K562 (cell line): Measurements from ENCODE around the gene ADGRG1. TPM values are rescaled to one million over a fixed set of nuclear protein-coding genes. Genes with fewer than 3 reads are reported as not detected.
A peak's percentile ranks its signal among the peaks of the same experiment; 100 is the strongest.

Source experiments
- ATAC-seq: fragments of 200-7000 bp; cut with Tn5 transposase; 3 replicates; pipeline ENCODE4 v1.9.1; 2020; ENCODE audit warnings: moderate library complexity
- BruUV-seq: library from RNA; stranded (reverse); fragments of 400-500 nt; replicated peaks from 2 replicates; lab custom pipeline; 2021; lab: Mats Ljungman, UMichigan
- CTCF ChIA-PET: fragments of 300-600 bp; formaldehyde crosslinking; extraction: SDS; loops from one replicate; lab custom pipeline; 2021; ENCODE audit warnings: low intra/inter-chr PET ratio; lab: Yijun Ruan, JAX
- POLR2A ChIA-PET: fragments of 300-600, 350-650 bp; sonication (Branson Sonifier 250); formaldehyde crosslinking; extraction: SDS; loops from one replicate; lab custom pipeline; 2021; ENCODE audit warnings: antibody characterized with exemption, inconsistent platforms; lab: Yijun Ruan, JAX
- DNase-seq, 4 experiments: peaks; one replicate each; pipeline versions ENCODE4 v3.0.0 to v3.0.0-alpha.2; 2011 to 2018; ENCODE audit warnings: low spot score in 3 of 4, mixed read lengths in 3 of 4; ENCODE audit errors: extremely low read depth in 1 of 4
- FAIRE-seq: peaks from 2 replicates; lab custom pipeline; 2011; peaks lifted over from hg19 to GRCh38; lab: Jason Lieb, UNC
- H2AFZ ChIP-seq: 2 replicates; pipeline ENCODE4 v1.6.0; 2011; ENCODE audit warnings: low read depth, low read length, control low read depth, inconsistent platforms
- H3K27ac ChIP-seq: fragments of 200-600 bp; 3 replicates; pipeline ENCODE4 v1.8.0; 2011; ENCODE audit warnings: low read depth, mild to moderate bottlenecking, control low read depth, inconsistent platforms, low read length, moderate library complexity, mixed read lengths; ENCODE audit errors: extremely low read depth
- H3K27me3 ChIP-seq, 2 experiments: fragments of 300-600 bp in 1 of 2; 2 replicates in 1 of 2; 3 replicates in 1 of 2; pipeline versions ENCODE4 v1.6.0 to v1.8.0; 2011; ENCODE audit warnings: inconsistent platforms in 2 of 2, low read length in 2 of 2, mild to moderate bottlenecking in 1 of 2, mixed read lengths in 1 of 2, moderate library complexity in 1 of 2; ENCODE audit not compliant: control insufficient read depth in 2 of 2, insufficient read depth in 2 of 2
- H3K36me3 ChIP-seq: fragments of 300-600 bp; 3 replicates; pipeline ENCODE4 v1.8.0; 2011; ENCODE audit warnings: mild to moderate bottlenecking, low read length, inconsistent platforms; ENCODE audit not compliant: control insufficient read depth, insufficient read depth
- H3K4me1 ChIP-seq, 2 experiments: fragments of 200-600 bp in 1 of 2; replicated peaks in 1 of 2; 2 replicates in 1 of 2; 3 replicates in 1 of 2; pipeline versions ENCODE4 v1.5.1 to v1.8.0; 2011; ENCODE audit warnings: inconsistent platforms in 2 of 2, low read length in 2 of 2, mild to moderate bottlenecking in 1 of 2, mixed read lengths in 1 of 2, moderate library complexity in 1 of 2; ENCODE audit not compliant: control insufficient read depth in 2 of 2, insufficient read depth in 2 of 2
- H3K4me2 ChIP-seq: 2 replicates; pipeline ENCODE4 v1.6.1; 2011; ENCODE audit warnings: low read length, control low read depth, inconsistent platforms, mixed read lengths; ENCODE audit not compliant: insufficient read depth
- H3K4me3 ChIP-seq: fragments of 200-600 bp; sonication (generic), shearing (Covaris generic); 2 replicates; pipeline ENCODE4 v1.5.1; 2016; ENCODE audit warnings: control low read depth, inconsistent platforms
- H3K79me2 ChIP-seq: fragments of 200-600 bp; 3 replicates; pipeline ENCODE4 v1.8.0; 2011; ENCODE audit warnings: low read length, inconsistent platforms; ENCODE audit not compliant: control insufficient read depth, insufficient read depth
- H3K9ac ChIP-seq, 2 experiments: 2 replicates each; pipeline versions ENCODE4 v1.6.0 to v1.6.1; 2011; ENCODE audit warnings: low read depth in 2 of 2, low read length in 2 of 2, control low read depth in 1 of 2, inconsistent platforms in 1 of 2, mild to moderate bottlenecking in 1 of 2, mixed read lengths in 1 of 2; ENCODE audit not compliant: insufficient read depth in 1 of 2
- H3K9me1 ChIP-seq: one replicate; pipeline ENCODE4 v1.6.0; 2011; ENCODE audit warnings: inconsistent platforms, mild to moderate bottlenecking, low read length, moderate library complexity; ENCODE audit not compliant: control insufficient read depth, insufficient read depth
- H3K9me3 ChIP-seq: replicated peaks from 2 replicates; pipeline ENCODE4 v1.5.1; 2011; ENCODE audit warnings: low read depth, low read length, inconsistent platforms; ENCODE audit not compliant: control insufficient read depth, insufficient read depth
- H4K20me1 ChIP-seq: replicated peaks from 2 replicates; pipeline ENCODE4 v1.6.1; 2011; ENCODE audit warnings: low read length, inconsistent platforms, mixed read lengths; ENCODE audit not compliant: control insufficient read depth, insufficient read depth
- CHD2 ChIP-seq: IDR thresholded peaks from 2 replicates; pipeline ENCODE4 v1.6.1; 2011; ENCODE audit warnings: low read depth, low read length
- CTCF ChIP-seq, 3 experiments: IDR thresholded peaks in 2 of 3; conservative IDR thresholded peaks in 1 of 3; 2 replicates each; pipeline ENCODE4 v1.5.1; 2011 to 2012; ENCODE audit warnings: low read length in 3 of 3, mild to moderate bottlenecking in 3 of 3, control low read depth in 2 of 3, improper control_type of control experiment in 1 of 3, inconsistent platforms in 1 of 3, low read depth in 1 of 3, mixed read lengths in 1 of 3, moderate library complexity in 1 of 3; ENCODE audit not compliant: insufficient read depth in 2 of 3
- FOXK1 ChIP-seq: sonication (generic); formaldehyde crosslinking; IDR thresholded peaks from 2 replicates; pipeline ENCODE4 v1.8.0; 2022; ENCODE audit warnings: missing genetic modification reagents, mild to moderate bottlenecking, borderline replicate concordance
- HNRNPLL ChIP-seq: fragments of 200-400 bp; formaldehyde crosslinking; IDR thresholded peaks from 2 replicates; pipeline ENCODE4 v1.6.1; 2017; ENCODE audit warnings: low read length, low read depth, mild to moderate bottlenecking; ENCODE audit not compliant: poor library complexity, severe bottlenecking
- ILK ChIP-seq: fragments of 450-650 bp; IDR thresholded peaks from 2 replicates; pipeline ENCODE4 v1.6.1; 2016; ENCODE audit warnings: missing genetic modification characterization, low read depth, mild to moderate bottlenecking, missing compliant biosample characterization, moderate library complexity, borderline replicate concordance
- NCOA1 ChIP-seq: fragments of 450-650 bp; IDR thresholded peaks from 2 replicates; pipeline ENCODE4 v1.6.1; 2016; ENCODE audit warnings: low read depth
- POLR2G ChIP-seq: fragments of 200-400 bp; formaldehyde crosslinking; IDR thresholded peaks from 2 replicates; pipeline ENCODE4 v1.6.1; 2017; ENCODE audit warnings: low read depth, mild to moderate bottlenecking, antibody characterized with exemption, low read length, moderate library complexity
- ZKSCAN3 ChIP-seq: fragments of 250-450 bp; sonication (Bioruptor Pico); IDR thresholded peaks from 2 replicates; pipeline ENCODE4 v1.4.0; 2020
- ZNF318 ChIP-seq, 2 experiments: fragments of 450-650 bp; IDR thresholded peaks; 2 replicates each; pipeline ENCODE4 v1.6.1; 2016; ENCODE audit warnings: mild to moderate bottlenecking in 2 of 2, borderline replicate concordance in 1 of 2, low read depth in 1 of 2, moderate library complexity in 1 of 2
- ZNF354B ChIP-seq: fragments of 250-450 bp; sonication (Bioruptor Pico); IDR thresholded peaks from 2 replicates; pipeline ENCODE4 v1.4.0; 2020
- WGBS: fragments of 100-300 bp; shearing (Covaris generic); methylation state at CpG from one replicate; pipeline ENCODE4 v1.1.6; 2016; ENCODE audit warnings: low coverage, mixed read lengths; ENCODE audit not compliant: insufficient coverage; ENCODE audit errors: missing lambda C conversion rate; 5-methylcytosine and 5-hydroxymethylcytosine counted together
- in situ Hi-C: fragments of 300-500 bp; cut with MboI; formaldehyde crosslinking; loops from 4 replicates; pipeline ENCODE4 v1.15.0; 2018; ENCODE audit warnings: inconsistent platforms, mixed read lengths
- intact Hi-C: fragments of 100-400 bp; cut with micrococcal nuclease; formaldehyde crosslinking; loops from 2 replicates; pipeline ENCODE4 v1.14.2; 2022
- polyA plus RNA-seq, 8 experiments: library from polyadenylated mRNA; depleted of rRNA in 4 of 8; stranded (reverse) in 5 of 8; unstranded in 3 of 8; fragments of >200 nt; fragmentation: Nextera tagmentation in 2 of 8; fragmentation: Illumina TruSeq in 1 of 8; extraction: Ambion mirVana in 2 of 8; extraction: Trizol in 1 of 8; gene quantifications; 2 replicates each; pipeline versions ENCODE4 v1.2.1 to v1.2.3, GENCODE V29; 2011 to 2014; ENCODE audit warnings: inconsistent platforms in 1 of 8, missing spikeins in 1 of 8
- total RNA-seq, 7 experiments: library from RNA; depleted of rRNA in 6 of 7; stranded (reverse); fragments of >200 nt in 6 of 7; fragmentation: Illumina TruSeq in 2 of 7; extraction: Trizol in 2 of 7; gene quantifications; 2 replicates each; pipeline versions ENCODE4 v1.2.1 to v1.2.3, GENCODE V29; 2011 to 2021; ENCODE audit warnings: low replicate concordance in 1 of 7

ADGRG1 gene
- total and polyA plus RNA-seq, 9 of the 15 experiments (the other 6 are each of a cell fraction or from before 2014, with no cell fraction given) = 0.04 to 0.31 (median 0.16) TPM; not detected in 6

GRCh38 chr16:57667526-57668262, 39.3 kb downstream of the ADGRG1 start:
- intact Hi-C loops (loop anchor here (2.0 to 10.0 kb wide), 2 partner anchors 23 to 227 kb away; no protein-coding TSS in a partner anchor), in situ Hi-C loops (loop anchor here (5.0 kb wide), 1 partner anchor 50 kb away; no protein-coding TSS in a partner anchor)
- DNase-seq (peak; percentile 72 to 78 (median 75)), ATAC-seq (peak; percentile 95), FAIRE-seq (peak; percentile 90)
- no peak overlapping the region for H3K4me3 ChIP-seq
- 15% methylated on average over 15 of the region's 17 CpGs for WGBS
- peak overlapping the region; percentile 72 for H3K27ac ChIP-seq
- H3K4me1 ChIP-seq = peaks cover 24 to 38% of the 10 kb centered on the region in 2 experiments
- no TSS peak for BruUV-seq
- H3K79me2 ChIP-seq = no peaks in the 10 kb centered on the region
- no peaks in the 10 kb centered on the region for H3K27me3 ChIP-seq
- H3K9me1 ChIP-seq = peaks cover 3% of the 10 kb centered on the region
- ChIA-PET POLR2A (interaction anchor here (0.6 to 1.0 kb wide), 7 partner anchors 8 to 140 kb away, joined by 3 to 5 read pairs (median 3); partner anchors contain the start of gene DRC7), CTCF (no interaction called here)
- H4K20me1 ChIP-seq = no peaks in the 10 kb centered on the region
- peak overlapping the region; percentile 9; the same call in 1 of the 2 replicates for H3K4me2 ChIP-seq
- H2AFZ ChIP-seq = peak overlapping the region; percentile 85
- peak overlapping the region; percentile 55 to 84; a peak in 3 of 4 replicates for H3K9ac ChIP-seq
- H3K9me3 ChIP-seq = no peaks in the 10 kb centered on the region
- H3K36me3 ChIP-seq = no peaks in the 10 kb centered on the region
- TF ChIP-seq NCOA1 = peak; percentile 90
- TF ChIP-seq CHD2 = no peak
- peak in 1 of 2 experiments; percentile 92; a peak in 1 of 4 replicates for TF ChIP-seq ZNF318 (IDR thresholded peaks at IDR 0.05; ENCODE audit: borderline replicate concordance in 1 of 2, low read depth in 1 of 2)
- TF ChIP-seq ILK (tag) = no peak
- no peak for TF ChIP-seq ZNF354B (CRISPR knock-in tag)
- peak; percentile 74 for TF ChIP-seq POLR2G
- TF ChIP-seq HNRNPLL = no peak
- peak; percentile 48 to 63 (median 51) for TF ChIP-seq CTCF (IDR thresholded peaks at IDR 0.05 in 2 of 3, conservative IDR thresholded peaks at IDR 0.05 in 1 of 3; ENCODE audit: insufficient read depth in 2 of 3, low read depth in 1 of 3, low read length in 3 of 3)
- no peak for TF ChIP-seq ZKSCAN3 (CRISPR knock-in tag)
- TF ChIP-seq FOXK1 (CRISPR knock-in tag) = no peak
